Activated T-cell treated with anti-CD3 and anti-CD28 coated beads, Interleukin-2, amount 50 U/mL, for 1 hour (primary cell): ENCODE results near the gene UQCC5.

Experiments
- DNase-seq: peaks from one replicate; pipeline ENCODE4 v3.0.0-alpha.2; 2020

Gene UQCC5

DNA sequence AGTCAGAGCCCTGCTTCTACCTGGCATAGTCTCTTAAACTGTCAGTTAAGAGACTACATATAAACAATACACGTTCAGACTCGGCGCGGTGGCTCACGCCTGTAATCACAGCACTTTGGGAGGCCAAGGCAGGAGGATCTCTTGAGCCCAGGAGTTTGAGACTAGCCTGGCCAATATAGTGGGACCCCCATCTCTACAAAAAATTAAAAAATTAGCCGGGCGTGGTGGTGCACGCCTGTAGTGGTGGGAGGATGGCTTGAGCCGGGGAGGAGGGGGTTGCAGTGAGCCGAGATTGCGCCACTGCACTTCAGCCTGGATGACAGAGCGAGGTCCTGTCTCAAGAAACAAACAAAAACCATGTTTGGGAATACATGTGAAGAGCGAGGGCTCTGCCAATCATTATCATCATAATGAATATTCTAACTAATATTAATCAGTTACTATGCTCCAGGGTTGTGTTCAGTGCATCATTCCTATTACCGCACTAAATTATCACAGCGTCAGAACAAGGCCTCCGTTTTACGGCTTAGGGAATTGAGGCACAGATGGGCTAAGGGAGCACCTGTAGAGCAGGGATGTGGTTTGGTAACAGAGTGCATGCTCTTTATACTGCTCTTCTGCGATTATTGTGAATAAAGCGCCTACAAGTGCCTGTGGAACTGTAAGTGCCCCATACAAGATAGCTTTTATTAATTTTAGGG is 844 bp upstream of the UQCC5 start:
- peak; percentile 16 for DNase-seq

DNA sequence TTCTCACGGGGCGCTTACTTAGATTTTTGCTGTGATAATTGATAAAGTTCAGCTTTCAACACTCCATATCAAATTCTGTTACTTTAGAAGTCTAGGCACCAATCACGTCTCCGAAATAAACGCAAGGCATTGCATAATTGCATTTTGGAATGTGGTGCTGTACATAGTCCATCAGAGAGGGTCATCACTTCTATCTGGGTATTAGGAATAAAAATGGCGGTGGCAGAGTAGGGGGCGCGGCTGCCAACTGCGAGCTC is 365 bp upstream of the UQCC5 start:
- no peak for DNase-seq

DNA sequence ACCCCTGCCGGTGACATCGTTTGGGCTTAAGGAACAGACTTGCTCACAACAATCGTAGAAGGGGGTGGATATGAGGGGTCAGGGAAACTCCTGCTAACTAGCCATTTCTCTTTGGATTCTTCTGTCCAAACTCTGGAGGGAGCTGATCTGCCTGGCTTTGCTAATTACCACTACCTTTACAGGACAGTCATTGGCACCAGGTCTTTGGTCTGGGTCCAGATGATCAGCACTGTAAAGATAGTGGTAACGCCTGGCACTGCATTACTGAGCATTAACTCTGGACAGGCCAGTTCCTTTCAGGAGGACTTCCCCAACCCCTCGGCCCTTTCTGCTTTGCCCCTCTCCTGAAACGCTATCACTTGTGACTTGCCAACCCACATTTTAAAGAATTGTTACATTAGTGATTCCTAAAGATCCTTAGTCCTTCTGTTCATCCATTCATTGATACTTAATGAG is 788 bp downstream of the UQCC5 start:
- DNase-seq = no peak

DNA sequence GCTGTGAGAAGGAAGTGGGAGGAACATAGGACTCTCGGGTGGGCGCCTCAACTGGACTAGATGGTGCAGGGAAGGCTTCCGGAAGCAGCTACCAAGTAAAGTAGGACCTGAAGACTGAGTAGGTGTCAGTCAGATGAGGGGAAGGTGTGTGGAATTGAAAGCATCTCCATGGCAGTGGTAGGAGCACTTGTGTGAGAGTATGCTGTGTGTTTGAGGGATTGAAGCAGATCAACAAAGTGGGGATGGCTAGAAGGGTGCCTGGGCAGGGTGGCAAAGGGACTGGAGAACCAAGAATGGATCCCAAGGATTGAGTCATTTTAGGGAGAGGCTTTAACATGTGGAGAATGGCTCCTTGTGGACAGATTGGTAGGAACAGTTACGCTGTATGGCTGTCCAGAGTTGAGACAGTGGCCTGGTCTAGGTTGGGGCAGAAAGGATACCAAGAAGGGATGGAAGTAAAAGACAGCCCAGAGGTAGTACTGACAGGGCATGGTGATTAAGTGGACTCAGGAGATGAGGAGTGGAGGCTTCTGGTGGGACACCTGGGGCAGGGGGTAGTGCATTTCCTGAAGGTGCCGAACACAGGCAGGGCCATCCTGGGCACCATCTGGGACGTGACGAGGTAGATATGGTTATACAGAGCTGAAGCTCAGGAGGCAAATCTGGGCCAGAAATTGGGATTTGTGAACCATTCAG is 1.5 kb downstream of the UQCC5 start:
- peak; percentile 16 for DNase-seq

DNA sequence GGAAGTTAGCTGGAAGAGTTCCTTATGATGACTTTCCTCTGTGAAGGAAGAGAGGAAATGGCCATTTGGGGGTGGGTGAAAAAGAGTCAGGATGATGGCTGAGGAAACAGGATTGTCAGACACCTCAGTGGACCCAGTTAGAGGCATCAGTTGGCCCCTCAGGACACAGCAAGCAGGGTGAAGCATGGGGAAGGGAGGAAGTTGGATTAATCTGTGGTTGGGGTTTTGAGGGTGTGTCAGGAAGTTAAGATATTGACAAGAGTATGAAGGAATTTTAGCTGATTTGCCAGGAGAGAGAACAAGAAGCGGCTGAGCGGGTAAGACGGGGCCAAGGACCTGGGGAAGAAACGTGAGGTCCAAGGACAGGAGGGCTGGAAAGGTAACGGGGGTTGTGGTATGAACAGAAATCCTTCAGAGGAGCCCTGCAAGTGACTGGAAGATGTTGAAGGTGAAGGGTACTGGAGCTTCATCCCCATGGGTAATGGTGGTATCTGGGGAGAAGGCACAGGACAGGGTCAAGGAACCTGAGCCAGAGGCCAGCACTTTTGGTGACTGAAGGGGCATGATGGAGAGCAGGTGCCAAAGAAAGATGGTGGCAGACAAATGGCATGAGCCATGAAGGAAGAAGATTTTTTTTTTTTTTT is 2.7 kb downstream of the UQCC5 start:
- DNase-seq = no peak

DNA sequence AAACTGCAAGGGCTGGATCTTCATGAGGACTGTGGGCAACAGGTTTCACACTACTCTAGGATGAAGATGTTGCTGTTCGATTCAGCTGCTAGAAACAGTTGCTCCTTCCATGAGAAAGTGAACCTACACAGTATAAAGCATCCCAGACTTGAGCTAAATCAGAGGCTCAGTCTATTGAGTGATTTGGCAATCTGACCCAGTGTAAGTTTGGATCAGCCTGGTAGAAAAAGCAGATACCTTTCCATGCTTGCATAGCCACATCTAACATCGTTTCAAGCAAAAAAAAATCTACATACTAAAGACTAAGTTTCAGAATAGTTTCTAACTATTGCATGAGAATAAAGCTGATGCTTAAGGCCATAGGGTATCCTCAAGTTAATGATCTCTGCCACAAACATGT is 4.6 kb downstream of the UQCC5 start:
- no peak for DNase-seq

DNA sequence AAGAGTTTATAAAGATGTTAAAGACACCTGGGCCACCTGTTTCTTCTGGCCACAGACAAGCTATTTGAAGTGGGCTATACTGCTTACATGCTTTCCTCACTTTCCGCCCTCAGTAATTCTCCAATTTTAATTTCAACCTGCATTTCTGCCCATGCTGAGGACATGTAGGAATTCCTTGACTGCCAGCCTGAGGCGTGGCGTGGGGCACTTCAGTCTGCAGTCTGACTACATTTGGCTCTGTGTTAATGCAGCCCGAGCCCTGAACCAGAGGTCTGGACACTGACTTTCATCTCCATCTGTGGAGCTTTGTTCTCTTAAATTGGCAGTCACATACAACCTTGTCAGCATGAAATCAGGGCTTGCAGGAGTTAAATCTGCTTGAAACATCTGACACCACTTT is 8.5 kb downstream of the UQCC5 start:
- DNase-seq = no peak

DNA sequence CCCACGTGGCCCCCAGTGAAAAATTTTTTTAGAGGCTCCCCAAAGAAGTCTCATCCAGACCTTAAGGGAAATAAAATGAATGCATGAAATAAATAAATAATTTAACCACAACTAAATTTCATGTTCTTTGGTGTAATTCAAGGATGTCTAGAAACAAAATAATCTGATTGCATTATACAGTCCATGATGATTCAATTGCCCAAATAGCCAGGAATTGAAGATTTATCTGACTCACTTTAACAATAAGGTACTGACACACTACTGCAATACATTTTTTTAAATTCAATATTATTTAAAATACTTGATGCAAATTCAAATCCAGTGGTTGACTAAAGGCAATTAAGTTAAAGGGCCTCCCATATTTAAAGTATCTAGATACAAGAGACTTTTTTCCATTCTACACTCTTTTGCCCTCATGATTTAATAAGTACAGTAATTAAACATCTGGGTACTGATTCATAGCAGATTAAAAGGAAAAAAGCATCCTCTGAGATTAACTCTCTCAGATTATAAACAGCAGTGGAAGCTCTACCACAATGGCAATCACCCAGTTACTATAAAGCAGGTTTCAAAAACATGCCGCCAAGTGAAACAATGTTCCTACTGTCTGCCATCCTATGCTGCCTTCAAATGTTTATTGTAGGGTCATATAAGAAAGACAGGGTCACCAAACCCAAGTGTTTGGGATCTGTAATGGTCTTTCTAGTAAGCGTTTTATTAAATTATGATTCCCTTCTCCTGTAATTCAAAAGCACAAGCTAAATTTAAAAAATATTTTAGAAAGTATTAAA is 9.9 kb downstream of the UQCC5 start:
- DNase-seq = no peak

DNA sequence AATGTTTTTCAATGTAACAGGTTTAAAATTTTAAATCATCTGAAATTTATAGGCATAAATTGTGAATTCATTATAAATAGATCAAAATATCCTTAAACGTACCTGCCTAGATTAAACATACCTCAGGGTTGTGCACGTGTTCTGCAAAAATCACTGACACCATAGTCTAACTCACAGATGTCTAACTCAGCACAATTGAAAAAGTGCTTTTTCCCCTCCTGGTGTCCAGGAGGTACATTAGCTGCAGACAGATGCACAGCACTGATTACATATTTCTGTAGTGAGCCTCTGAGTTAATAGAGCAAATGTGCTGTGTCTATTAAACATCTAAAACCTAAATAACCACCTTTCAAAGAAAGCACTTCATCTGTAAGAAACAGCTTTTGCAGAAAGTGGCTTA is 10.7 kb downstream of the UQCC5 start:
- no peak for DNase-seq

DNA sequence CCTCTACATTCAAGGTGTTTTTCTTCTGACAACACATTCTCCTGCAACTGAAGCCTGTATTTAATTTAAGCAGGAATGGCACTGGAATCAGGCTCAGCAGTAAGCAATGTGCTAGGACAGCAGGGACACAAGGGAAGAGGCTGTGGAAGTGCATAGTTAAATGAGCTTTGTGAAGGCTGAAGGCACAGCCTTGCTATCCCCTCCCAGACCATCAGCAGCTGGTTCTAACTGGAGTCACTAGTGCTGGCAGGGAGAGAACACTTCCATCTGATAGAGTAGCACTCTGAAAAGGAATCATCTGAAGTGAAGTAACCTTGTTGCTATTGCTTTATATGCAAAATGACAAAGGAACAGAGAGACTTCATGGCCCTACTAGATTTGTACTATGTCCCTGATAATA is 14.7 kb downstream of the UQCC5 start:
- DNase-seq = no peak

DNA sequence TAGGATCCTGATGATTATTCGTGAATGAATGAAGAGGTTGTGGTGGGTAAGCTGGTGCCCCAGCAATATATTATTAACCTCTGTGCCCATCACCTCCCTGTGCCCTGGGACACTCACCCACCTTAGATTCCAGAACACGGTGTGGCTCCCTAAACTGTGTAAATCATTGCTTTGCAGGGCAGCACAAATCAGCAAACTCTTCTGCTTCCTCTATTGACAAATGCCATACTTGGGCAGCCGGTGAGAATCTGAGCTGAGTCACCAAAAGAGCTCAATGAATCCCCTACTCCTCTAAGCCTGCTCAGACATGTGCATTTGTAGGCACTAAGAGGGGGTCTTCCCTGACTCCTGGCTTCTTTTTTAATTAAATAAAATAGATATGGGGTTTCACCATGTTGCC is 15.7 kb downstream of the UQCC5 start:
- DNase-seq = no peak

DNA sequence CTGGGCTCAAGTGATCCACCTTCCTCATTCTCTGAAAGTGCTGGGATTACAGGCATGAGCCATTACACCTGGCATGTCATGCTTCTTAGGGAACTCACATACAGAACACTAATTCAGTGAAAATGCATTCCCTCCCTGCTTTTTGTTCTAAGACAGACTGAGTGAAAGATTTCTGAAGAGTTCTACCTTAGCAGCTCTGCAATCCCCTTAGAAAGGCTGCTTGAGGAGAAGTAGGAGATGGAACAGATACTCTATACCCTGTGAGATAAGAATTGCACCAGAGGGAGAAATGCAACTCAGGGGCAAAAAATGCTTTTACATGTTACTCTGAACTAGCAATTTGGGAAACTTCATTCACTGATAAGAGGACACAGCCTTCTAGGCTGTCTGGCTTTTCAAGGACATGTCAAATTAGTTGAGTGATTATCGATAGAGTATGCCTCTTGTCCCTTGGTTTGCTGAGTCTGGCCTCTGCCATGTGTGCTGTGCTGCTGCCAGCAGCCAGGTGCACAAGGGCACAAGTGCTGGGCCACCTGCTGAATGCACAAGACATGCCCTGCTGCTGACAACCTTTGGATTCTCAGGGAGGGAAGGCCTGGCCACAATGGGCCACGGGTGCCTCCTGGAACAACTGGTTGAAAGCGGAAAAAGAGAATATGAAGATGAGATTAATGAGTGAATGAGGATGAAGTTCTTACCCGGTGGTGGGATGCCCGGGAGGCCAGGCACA is 17.8 kb downstream of the UQCC5 start:
- DNase-seq = no peak

DNA sequence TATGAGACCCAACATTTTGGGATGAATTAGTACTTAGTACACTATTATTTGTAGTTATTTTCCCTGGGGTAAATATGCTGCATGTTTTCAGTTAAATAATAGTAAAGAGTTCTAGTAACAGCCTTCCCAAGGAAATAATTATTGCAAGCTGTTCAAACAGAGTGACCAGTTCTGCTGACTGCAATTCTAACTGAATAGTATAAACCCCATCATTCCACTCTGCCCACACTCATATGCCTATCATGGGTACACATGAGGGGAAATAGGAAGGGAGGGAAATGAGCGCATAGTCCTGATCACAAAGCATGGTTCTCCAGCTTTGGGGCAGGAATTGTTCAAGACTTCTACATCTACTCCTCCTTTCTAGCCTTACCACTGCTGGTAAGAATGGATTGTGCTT is 18.7 kb downstream of the UQCC5 start:
- DNase-seq = no peak

DNA sequence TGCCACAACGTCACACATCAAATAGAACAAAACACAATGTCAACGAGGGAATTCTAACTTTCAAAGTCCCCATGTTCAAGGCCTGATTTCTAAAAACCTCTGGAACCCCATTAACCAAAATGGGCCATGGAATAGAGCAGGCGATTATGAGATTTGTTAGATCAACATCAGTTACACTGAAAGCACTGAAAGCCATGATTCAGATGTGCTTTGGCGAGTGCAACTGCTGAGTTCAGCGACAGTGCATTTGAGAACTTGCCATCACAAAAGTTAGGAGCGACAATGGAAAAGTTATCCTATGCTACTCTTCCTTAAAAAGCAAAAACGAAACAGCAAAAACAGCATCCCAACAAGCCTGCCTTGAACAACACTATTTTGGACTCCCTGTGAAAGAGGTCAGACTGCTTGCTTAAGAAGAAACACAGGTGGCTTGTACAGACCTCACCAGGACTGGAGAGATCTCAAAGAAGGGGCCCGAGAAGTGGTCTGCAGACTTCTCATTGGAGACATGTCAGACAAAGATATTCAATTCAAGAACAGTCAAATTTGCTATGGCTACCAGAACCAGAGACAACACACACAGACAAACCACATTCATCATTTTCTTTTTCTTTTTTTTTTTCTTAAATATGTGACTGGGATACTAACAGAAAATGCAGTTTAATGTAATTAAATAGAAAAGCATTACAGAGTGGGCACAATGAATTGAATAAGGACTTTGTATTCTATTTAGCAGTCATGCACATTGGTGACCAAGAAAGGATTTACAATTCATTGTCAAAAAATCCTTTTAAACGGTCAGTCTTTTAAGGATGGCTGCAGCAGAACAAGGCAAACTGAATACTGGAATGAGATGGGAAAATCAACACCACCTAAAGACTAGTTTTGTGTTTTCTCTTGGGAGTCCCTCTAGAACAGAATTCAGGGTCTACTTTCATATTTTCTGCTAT is 20.9 kb downstream of the UQCC5 start:
- no peak for DNase-seq

DNA sequence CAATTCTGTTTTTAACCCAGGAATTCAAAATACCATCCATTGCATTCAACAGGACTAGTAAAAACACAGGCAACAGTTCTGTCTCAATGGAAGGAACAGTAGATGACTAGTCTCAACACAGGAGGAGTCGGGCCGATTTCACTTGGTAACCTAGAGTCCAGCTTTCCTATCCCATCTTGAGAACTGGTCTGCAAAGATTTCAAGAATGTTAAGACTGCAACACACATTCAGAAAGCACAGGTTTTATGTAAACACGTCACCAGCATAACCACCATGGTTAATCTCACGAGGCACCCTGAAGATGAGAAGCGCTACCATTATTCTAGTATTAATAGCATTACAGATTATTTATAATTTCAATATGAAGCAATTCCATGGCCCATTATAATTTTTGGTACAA is 22.0 kb downstream of the UQCC5 start:
- no peak for DNase-seq

DNA sequence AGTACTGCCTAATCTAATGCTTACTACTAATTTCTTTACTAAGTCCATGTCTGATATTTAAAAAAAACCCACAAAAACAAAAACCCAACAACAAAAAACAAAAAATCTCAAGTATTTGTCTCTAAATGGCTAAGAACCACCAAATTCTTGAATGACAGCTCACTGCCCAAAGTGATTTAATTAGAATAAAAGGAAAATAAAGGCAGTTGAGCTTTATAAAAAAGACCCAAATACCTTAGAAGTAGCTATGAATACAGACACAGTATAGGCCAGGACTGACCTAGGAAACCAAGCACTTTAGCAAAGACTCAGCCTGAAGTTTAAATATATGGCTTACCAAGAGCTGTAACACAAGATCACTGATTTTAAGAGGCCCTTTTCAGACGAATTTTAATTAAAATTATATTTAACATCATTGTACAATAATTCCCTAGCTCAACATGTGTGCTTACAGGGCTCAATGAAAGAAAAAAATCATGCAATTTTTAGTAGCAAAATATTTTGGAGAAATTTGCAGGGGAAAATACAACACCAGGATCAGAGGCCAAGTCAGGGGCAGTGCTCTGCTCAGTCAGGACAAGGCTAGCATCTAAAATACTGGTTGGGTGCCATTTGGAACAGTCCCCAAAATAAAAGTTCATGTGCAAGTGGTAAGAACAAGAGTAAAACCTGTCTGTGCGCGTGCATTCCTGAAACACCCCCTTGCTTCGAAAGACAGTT is 24.8 kb downstream of the UQCC5 start:
- no peak for DNase-seq

DNA sequence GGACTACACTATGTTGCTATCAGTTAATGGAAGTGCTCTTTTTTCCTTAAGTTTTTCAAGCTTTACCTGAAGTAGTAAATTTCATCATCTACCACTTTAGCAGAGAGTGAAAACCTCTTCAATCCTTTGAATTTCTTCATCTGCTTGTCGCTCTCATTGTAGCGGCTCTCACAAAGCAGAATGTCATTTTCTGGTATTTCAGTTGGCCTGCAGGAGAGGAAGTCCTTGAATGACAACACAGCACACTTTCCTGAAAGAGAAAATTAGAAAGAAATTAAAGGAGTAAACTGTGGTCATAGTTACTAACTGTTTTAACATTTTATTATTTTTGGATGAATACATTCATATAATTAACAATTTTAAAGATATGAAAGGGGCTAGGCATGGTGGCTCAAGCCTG is 27.6 kb downstream of the UQCC5 start:
- DNase-seq = no peak

DNA sequence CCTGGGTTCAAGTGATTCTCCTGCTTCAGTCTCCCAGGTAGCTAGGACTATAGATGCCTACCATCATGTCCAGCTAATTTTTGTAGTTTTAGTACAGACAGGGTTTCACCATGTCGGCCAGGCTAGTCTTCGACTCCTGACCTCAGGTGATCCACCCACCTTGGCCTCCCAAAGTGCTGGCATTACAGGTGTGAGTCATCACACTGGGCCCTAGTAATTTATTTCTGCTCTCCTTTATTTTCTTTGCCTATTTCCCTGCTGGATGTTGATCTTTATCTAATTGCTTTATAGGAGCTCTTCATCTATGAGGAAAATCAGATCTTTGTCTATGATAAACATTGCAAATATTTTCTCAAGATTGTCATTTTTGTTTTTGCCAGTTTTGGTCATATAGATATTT is 31.7 kb downstream of the UQCC5 start:
- DNase-seq = no peak

DNA sequence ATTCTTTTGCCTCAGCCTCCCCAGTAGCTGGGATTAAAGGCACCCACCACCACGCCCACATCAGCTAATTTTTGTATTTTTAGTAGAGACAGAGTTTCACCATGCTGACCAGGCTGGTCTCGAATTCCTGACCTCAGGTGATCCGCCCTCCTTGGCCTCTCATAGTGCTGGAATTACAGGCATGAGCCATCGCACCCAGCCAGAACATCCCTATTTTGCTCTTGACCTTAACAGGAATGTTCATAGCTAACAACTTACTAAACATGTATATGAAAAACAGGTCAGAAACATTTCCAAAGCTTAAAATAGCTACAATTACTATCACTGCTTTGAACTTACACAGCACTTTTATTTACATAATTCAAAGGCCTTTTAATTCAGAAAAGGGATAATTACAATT is 33.7 kb downstream of the UQCC5 start:
- DNase-seq = no peak

DNA sequence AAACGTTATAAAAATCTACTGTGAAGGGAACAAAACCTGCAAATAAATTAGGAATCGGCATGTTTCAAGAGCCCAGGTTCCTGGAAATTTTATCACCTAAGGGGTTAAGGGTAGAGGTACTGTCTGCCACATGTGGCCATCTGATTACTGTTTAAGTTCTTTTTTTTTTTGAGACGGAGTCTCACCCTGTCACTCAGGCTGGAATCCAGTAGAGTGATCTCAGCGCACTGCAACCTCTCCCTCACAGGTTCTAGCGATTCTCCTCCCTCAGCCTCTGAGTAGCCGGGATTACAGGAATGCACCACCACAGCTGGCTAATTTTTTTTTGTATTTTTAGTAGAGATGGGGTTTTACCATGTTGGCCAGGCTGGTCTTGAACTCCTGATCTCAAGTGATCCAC is 35.8 kb downstream of the UQCC5 start:
- no peak for DNase-seq
